Erythroblast (primary cell): Measurements from ENCODE around the gene EXO1.

Experiments used
- GATA1 ChIP-seq: IDR thresholded peaks from 2 replicates; pipeline ENCODE4 v1.6.1; 2011; ENCODE audit warnings: low read depth, mild to moderate bottlenecking, control low read depth, low read length, moderate library complexity
- POLR2A ChIP-seq: IDR thresholded peaks from 2 replicates; pipeline ENCODE4 v1.6.1; 2011; ENCODE audit warnings: mild to moderate bottlenecking, low read length

- no peak for TF ChIP-seq POLR2A
- TF ChIP-seq GATA1: no peak
Observed at GRCh38 chr1:241816008-241816407, 32.0 kb upstream of the EXO1 start.
